A549 (cell line): ENCODE results near the gene MBLAC2. TPM values are rescaled to one million over a fixed set of nuclear protein-coding genes. Genes with fewer than 3 reads are reported as not detected.
A peak's percentile ranks its signal among the peaks of the same experiment; 100 is the strongest.

Experiments used
- ATAC-seq, 2 experiments: fragments of 200-7000 bp in 1 of 2; fragments of >200 bp in 1 of 2; cut with Nextera tagmentation in 1 of 2; cut with Tn5 transposase in 1 of 2; 3 replicates each; pipeline versions ENCODE4 v1.8.0 to v1.9.1; 2018 to 2020; ENCODE audit warnings: mild to moderate bottlenecking in 1 of 2, moderate library complexity in 1 of 2
- CTCF ChIA-PET: fragments of 300-600 bp; sonication (Branson Sonifier 250); formaldehyde crosslinking; extraction: SDS; loops from one replicate; lab custom pipeline; 2021; ENCODE audit warnings: antibody characterized with exemption, inconsistent platforms; lab: Yijun Ruan, JAX
- POLR2A ChIA-PET: fragments of 350-600 bp; formaldehyde crosslinking; extraction: SDS; loops from one replicate; lab custom pipeline; 2021; ENCODE audit warnings: antibody characterized with exemption, inconsistent platforms; lab: Yijun Ruan, JAX
- DNase-seq, 2 experiments: peaks; one replicate each; pipeline versions ENCODE4 v3.0.0 to v3.0.0-alpha.2; 2011 to 2016; ENCODE audit warnings: low read depth in 1 of 2, low spot score in 1 of 2
- FAIRE-seq: peaks from 2 replicates; lab custom pipeline; 2011; peaks lifted over from hg19 to GRCh38; lab: Jason Lieb, UNC
- H3K27ac ChIP-seq, 2 experiments: fragments of >200 bp; sonication (Bioruptor Twin); formaldehyde crosslinking; 3 replicates each; pipeline ENCODE4 v1.5.1; 2016 to 2017
- H3K4me1 ChIP-seq: fragments of >200 bp; sonication (Bioruptor Twin); formaldehyde crosslinking; 3 replicates; pipeline ENCODE4 v1.6.1; 2016
- H3K4me2 ChIP-seq: fragments of >200 bp; sonication (Bioruptor Twin); formaldehyde crosslinking; 3 replicates; pipeline ENCODE4 v1.6.1; 2016
- H3K4me3 ChIP-seq: fragments of >200 bp; sonication (Bioruptor Twin); formaldehyde crosslinking; 3 replicates; pipeline ENCODE4 v1.5.1; 2016
- H3K9me3 ChIP-seq: fragments of >200 bp; sonication (Bioruptor Twin); formaldehyde crosslinking; 3 replicates; pipeline ENCODE4 v1.6.1; 2016
- ATOH8 ChIP-seq: fragments of 250-450 bp; sonication (Bioruptor Pico); IDR thresholded peaks from 2 replicates; pipeline ENCODE4 v1.5.0; 2020; ENCODE audit warnings: low read depth, mild to moderate bottlenecking, moderate library complexity
- CBX8 ChIP-seq: fragments of 200-600 bp; sonication (generic); IDR thresholded peaks from 2 replicates; pipeline ENCODE4 v1.6.1; 2016
- CHD2 ChIP-seq: fragments of 150-350 bp; IDR thresholded peaks from 2 replicates; pipeline ENCODE4 v1.6.1; 2014; ENCODE audit warnings: low read length; ENCODE audit not compliant: partially characterized antibody
- EHMT2 ChIP-seq: fragments of 200-600 bp; sonication (generic); IDR thresholded peaks from 2 replicates; pipeline ENCODE4 v1.6.1; 2016; ENCODE audit warnings: antibody characterized with exemption, low read depth, mild to moderate bottlenecking, moderate library complexity
- FOSB ChIP-seq: fragments of 250-450 bp; sonication (Bioruptor Pico); IDR thresholded peaks from 2 replicates; pipeline ENCODE4 v1.5.0; 2020; ENCODE audit warnings: mild to moderate bottlenecking, moderate library complexity
- GATA3 ChIP-seq: IDR thresholded peaks from 2 replicates; pipeline ENCODE4 v1.6.1; 2012; ENCODE audit warnings: borderline replicate concordance
- HOXA7 ChIP-seq: fragments of 250-450 bp; sonication (Bioruptor Pico); IDR thresholded peaks from 2 replicates; pipeline ENCODE4 v1.5.0; 2020; ENCODE audit warnings: mild to moderate bottlenecking, moderate library complexity
- HOXB5 ChIP-seq: fragments of 250-450 bp; sonication (Bioruptor Pico); IDR thresholded peaks from 2 replicates; pipeline ENCODE4 v1.5.0; 2020; ENCODE audit warnings: mild to moderate bottlenecking, moderate library complexity
- JUN ChIP-seq, 2 experiments: fragments of >200 bp; sonication (Bioruptor Twin); formaldehyde crosslinking; IDR thresholded peaks; 2 replicates in 1 of 2; 3 replicates in 1 of 2; pipeline ENCODE4 v1.6.1; 2016 to 2017
- JUNB ChIP-seq: fragments of >200 bp; sonication (Bioruptor Twin); formaldehyde crosslinking; IDR thresholded peaks from 2 replicates; pipeline ENCODE4 v1.6.1; 2016
- MAFK ChIP-seq: fragments of 450-650 bp; IDR thresholded peaks from 2 replicates; pipeline ENCODE4 v1.6.1; 2014; ENCODE audit not compliant: partially characterized antibody
- MAZ ChIP-seq: fragments of 150-350 bp; IDR thresholded peaks from 2 replicates; pipeline ENCODE4 v1.6.1; 2014; ENCODE audit warnings: antibody characterized with exemption, low read depth, low read length, borderline replicate concordance
- MYC ChIP-seq: IDR thresholded peaks from 2 replicates; pipeline ENCODE4 v1.6.1; 2012; ENCODE audit warnings: mild to moderate bottlenecking, inconsistent platforms, low read length, improper control_type of control experiment, borderline replicate concordance
- NFE2L2 ChIP-seq: fragments of 150-350 bp; conservative IDR thresholded peaks from 2 replicates; pipeline ENCODE4 v1.6.1; 2014; ENCODE audit warnings: low read length
- NPAS2 ChIP-seq: fragments of 250-450 bp; sonication (Bioruptor Pico); IDR thresholded peaks from 2 replicates; pipeline ENCODE4 v1.8.0; 2022; ENCODE audit warnings: mild to moderate bottlenecking, moderate library complexity, borderline replicate concordance
- PBX3 ChIP-seq: IDR thresholded peaks from 2 replicates; pipeline ENCODE4 v1.6.1; 2012
- POLR2AphosphoS2 ChIP-seq: conservative IDR thresholded peaks from 2 replicates; pipeline ENCODE4 v1.6.1; 2012; ENCODE audit warnings: low read length, improper control_type of control experiment, inconsistent platforms
- TFCP2L1 ChIP-seq: fragments of 250-450 bp; sonication (Bioruptor Pico); IDR thresholded peaks from 2 replicates; pipeline ENCODE4 v1.5.0; 2021; ENCODE audit warnings: mild to moderate bottlenecking
- USF2 ChIP-seq: fragments of 450-650 bp; IDR thresholded peaks from 2 replicates; pipeline ENCODE4 v1.6.1; 2014; ENCODE audit warnings: antibody characterized with exemption
- WGBS: methylation state at CpG from one replicate; pipeline ENCODE4 v1.1.6; 2017; ENCODE audit errors: missing lambda C conversion rate; 5-methylcytosine and 5-hydroxymethylcytosine counted together
- polyA plus RNA-seq, 4 experiments: library from polyadenylated mRNA; depleted of rRNA in 3 of 4; stranded (reverse); fragments of >200 nt; fragmentation: RNase III in 1 of 4; extraction: RNeasy Plus Mini Kit Qiagen cat#74134 plus additional on column Dnase treatment in 1 of 4; gene quantifications; 2 replicates in 3 of 4; 3 replicates in 1 of 4; pipeline ENCODE4 v1.2.3, GENCODE V29; 2011 to 2017

MBLAC2 gene
- polyA plus RNA-seq, 2 of the 4 experiments (the other 2 are of a cell fraction), result 5.3 to 5.7 TPM

- H3K9me3 ChIP-seq, result no peaks in the 10 kb centered on the region
- FAIRE-seq, result no peak
- H3K4me3 ChIP-seq, result peak overlapping the region; percentile 80
- peak overlapping the region; percentile 91 for H3K4me2 ChIP-seq
- ATAC-seq, result no peak; a peak in 1 of 6 replicates
- ChIA-PET CTCF (interaction anchor here (0.9 to 1.6 kb wide), 7 partner anchors 10 to 58 kb away, joined by 3 to 5 read pairs (median 4); partner anchors contain the start of gene LYSMD3), POLR2A (interaction anchor here (2.7 to 3.8 kb wide), 2 partner anchors 56 to 63 kb away, joined by 13 to 46 read pairs; partner anchors contain the start of genes CETN3 and LYSMD3)
- TF ChIP-seq ATOH8, result no peak
- no peak for TF ChIP-seq CBX8
- TF ChIP-seq FOSB (CRISPR knock-in tag), result no peak
- no peak for TF ChIP-seq JUNB
- no peak for TF ChIP-seq EHMT2
- TF ChIP-seq TFCP2L1 (CRISPR knock-in tag), result no peak
- TF ChIP-seq PBX3, result no peak
- peak; percentile 96 for TF ChIP-seq MAFK
- 46% methylated on average over 9 of the region's 9 CpGs for WGBS
- peak overlapping the region; percentile 92 to 94 for H3K27ac ChIP-seq
- peaks cover 13% of the 10 kb centered on the region for H3K4me1 ChIP-seq
- DNase-seq, result no peak
Measured at GRCh38 chr5:90472783-90473395, 1.7 kb downstream of the MBLAC2 start.

- no peak overlapping the region for H3K4me2 ChIP-seq
- TF ChIP-seq MAFK (peak; percentile 4), GATA3 (no peak)
- H3K27ac ChIP-seq, result no peak overlapping the region
- no peaks in the 10 kb centered on the region for H3K9me3 ChIP-seq
- CTCF ChIA-PET, result interaction anchor here (1.1 to 1.4 kb wide), 2 partner anchors 15 to 68 kb away, joined by 3 read pairs; partner anchors contain the start of gene LYSMD3
- H3K4me3 ChIP-seq, result no peak overlapping the region
- no peak for DNase-seq
- no peaks in the 10 kb centered on the region for H3K4me1 ChIP-seq
- POLR2A ChIA-PET, result no interaction called here
- FAIRE-seq, result no peak
- WGBS, result 82% methylated on average over 4 of the region's 4 CpGs
- no peak for ATAC-seq
Measured at GRCh38 chr5:90461288-90461687, 13.3 kb downstream of the MBLAC2 start.

- H3K4me1 ChIP-seq, result no peaks in the 10 kb centered on the region
- H3K27ac ChIP-seq, result no peak overlapping the region
- peaks cover 5% of the 10 kb centered on the region; the same call in 1 of the 3 replicates for H3K9me3 ChIP-seq
- POLR2A ChIA-PET, result interaction anchor here (1.0 kb wide), 1 partner anchor 28 kb away, joined by 3 read pairs; the partner anchor contains the start of genes MBLAC2 and POLR3G
- DNase-seq (no peak), FAIRE-seq (no peak), ATAC-seq (no peak)
- TF ChIP-seq POLR2AphosphoS2, result no peak
- no peak for TF ChIP-seq USF2
- TF ChIP-seq JUN (IDR thresholded peaks at IDR 0.05), result no peak
- no peak for TF ChIP-seq HOXB5 (CRISPR knock-in tag)
- no peak for TF ChIP-seq EHMT2
- TF ChIP-seq ATOH8, result no peak
- TF ChIP-seq NFE2L2, result no peak
- no peak for TF ChIP-seq HOXA7 (CRISPR knock-in tag)
- no peak for TF ChIP-seq MAZ
- TF ChIP-seq MYC, result no peak
- no peak for TF ChIP-seq CHD2
- TF ChIP-seq JUNB, result no peak
- no peak for TF ChIP-seq NPAS2 (CRISPR knock-in tag)
- no peak overlapping the region for H3K4me2 ChIP-seq
- CTCF ChIA-PET, result interaction anchor here (1.2 kb wide), 1 partner anchor 83 kb away, joined by 4 read pairs; no protein-coding TSS in a partner anchor
- H3K4me3 ChIP-seq, result no peak overlapping the region
Measured at GRCh38 chr5:90446961-90447360, 27.6 kb downstream of the MBLAC2 start.
